Measurements from ENCODE around the gene RBP7. TPM values are rescaled to one million over a fixed set of nuclear protein-coding genes. Genes with fewer than 3 reads are reported as not detected.
A peak's percentile ranks its signal among the peaks of the same experiment; 100 is the strongest.

The RBP7 gene
- total and polyA plus RNA-seq, 2 of the 4 experiments (the other 2 are of a cell fraction) = 0.17 TPM; not detected in 1

GRCh38 chr1:10048601-10049000 is 51.6 kb downstream of the RBP7 start:
- no peak overlapping the region for H3K23ac ChIP-seq (ENCODE audit: low read depth, low read length)
- CTCF ChIA-PET = no interaction called here
- H3K4me1 ChIP-seq (ENCODE audit: control insufficient read depth, insufficient read depth, low read length) = peaks cover 13% of the 10 kb centered on the region

More at GRCh38 chr1:10048601-10049000, 51.6 kb downstream of the RBP7 start:
- no peak overlapping the region for H4K91ac ChIP-seq (ENCODE audit: insufficient read depth, low read depth, low read length)
- no peak overlapping the region for H2BK5ac ChIP-seq (ENCODE audit: low read depth, low read length, poor library complexity, severe bottlenecking)
- 0 out of 2 replicates have a peak overlapping the region, but pooled peaks have one; percentile 30 for H3K14ac ChIP-seq (replicated peaks; ENCODE audit: low read depth, low read length)
- H3K27ac ChIP-seq (ENCODE audit: insufficient read depth, low read length) = no peak overlapping the region
- no peak overlapping the region for H3K56ac ChIP-seq (ENCODE audit: extremely low read depth, insufficient read depth, low read length)
- 83% methylated on average over 2 of the region's 3 CpGs; no CpG with 5 or more reads in 1 of the 2 experiments for WGBS, 2 experiments (ENCODE audit: extremely low coverage in 2 of 2, insufficient read length in 1 of 2)
- H3K9ac ChIP-seq (ENCODE audit: low read depth, low read length) = no peak overlapping the region
- H3K9me1 ChIP-seq (ENCODE audit: insufficient read depth, low read length) = peaks cover 35% of the 10 kb centered on the region
- H3K36me3 ChIP-seq (ENCODE audit: control insufficient read depth, insufficient read depth, low read length) = peaks cover 3% of the 10 kb centered on the region; the same call in 1 of the 2 replicates
- DNase-seq (no peak), ATAC-seq (ENCODE audit: low read depth) (no peak)
- no peak overlapping the region for H3K4me3 ChIP-seq (ENCODE audit: insufficient read depth, low read depth, low read length)
- H3K27me3 ChIP-seq (ENCODE audit: control insufficient read depth, insufficient read depth, low read length) = no peaks in the 10 kb centered on the region
- dilution Hi-C loops (cut with HindIII; ENCODE audit: low sequenced_read_pairs, unreplicated experiment) (no loop called here), in situ Hi-C loops (cut with MboI; ENCODE audit: low sequenced_read_pairs) (no loop called here), intact Hi-C loops (cut with micrococcal nuclease) (no loop called here)
- H3K18ac ChIP-seq (ENCODE audit: low read depth, low read length) = no peak overlapping the region
- no peak overlapping the region for H2BK15ac ChIP-seq (ENCODE audit: low read depth, low read length)
- H3K4me2 ChIP-seq (ENCODE audit: low read depth, low read length) = no peak overlapping the region
- H2AK5ac ChIP-seq (ENCODE audit: low read depth, low read length) = no peak overlapping the region
- H2BK20ac ChIP-seq (ENCODE audit: low read depth, low read length) = no peak overlapping the region
- peaks cover 67% of the 10 kb centered on the region for H4K20me1 ChIP-seq (ENCODE audit: insufficient read depth, low read length)
- H3K9me3 ChIP-seq (ENCODE audit: control insufficient read depth, insufficient read depth, low read length) = no peaks in the 10 kb centered on the region
- no peak overlapping the region for H3K4ac ChIP-seq (ENCODE audit: low read depth, low read length)
- no peak overlapping the region for H4K8ac ChIP-seq (ENCODE audit: low read depth in 2 of 2, low read length in 2 of 2)
- H2BK120ac ChIP-seq (ENCODE audit: low read depth, low read length) = no peak overlapping the region
- no peak for TF ChIP-seq CEBPB (IDR thresholded peaks at IDR 0.05; ENCODE audit: low read depth, low read length)
- TF ChIP-seq SMC3 (IDR thresholded peaks at IDR 0.05; ENCODE audit: low read depth, low read length) = no peak
- no peak for TF ChIP-seq CHD1 (IDR thresholded peaks at IDR 0.05; ENCODE audit: low read depth, low read length)
- no peak for TF ChIP-seq CTCF (conservative IDR thresholded peaks at IDR 0.05; ENCODE audit: low read depth, low read length)
- TF ChIP-seq POLR2A (IDR thresholded peaks at IDR 0.05; ENCODE audit: low read depth, low read length) = no peak
- no peak for TF ChIP-seq ELK1 (IDR thresholded peaks at IDR 0.05; ENCODE audit: borderline replicate concordance, low read depth, low read length)
- no peak for TF ChIP-seq RAD21 (IDR thresholded peaks at IDR 0.05; ENCODE audit: low read length)
- TF ChIP-seq MXI1 (IDR thresholded peaks at IDR 0.05; ENCODE audit: borderline replicate concordance, low read depth, low read length) = no peak
- TF ChIP-seq BHLHE40 (IDR thresholded peaks at IDR 0.05; ENCODE audit: low read depth, low read length) = no peak
- no peak for TF ChIP-seq MAFK (IDR thresholded peaks at IDR 0.05; ENCODE audit: low read depth, low read length)
- no peak for TF ChIP-seq MAZ (IDR thresholded peaks at IDR 0.05; ENCODE audit: borderline replicate concordance, low read depth, low read length)
- H3K79me1 ChIP-seq (ENCODE audit: low read depth in 1 of 2, low read length in 2 of 2) = peaks cover 52 to 94% of the 10 kb centered on the region in 2 experiments
- POLR2A ChIA-PET (ENCODE audit: unreplicated experiment) = no interaction called here
- BruUV-seq (replicated peaks) = no TSS peak
- no peak overlapping the region for H4K5ac ChIP-seq (ENCODE audit: low read depth, low read length)
- no peak overlapping the region for H2AFZ ChIP-seq (replicated peaks; ENCODE audit: low read length, poor library complexity)
- no peak overlapping the region for H2AK9ac ChIP-seq (replicated peaks; ENCODE audit: low read depth, low read length, poor library complexity)
